HG02642 (cell line): ENCODE results near the gene SEMG2.

Experiments
- ATAC-seq: cut with Tn5 transposase; IDR thresholded peaks from one replicate; pipeline ENCODE4 v1.9.1; 2021; ENCODE audit warnings: mild to moderate bottlenecking; ENCODE audit not compliant: unreplicated experiment, poor library complexity

The SEMG2 gene, protein sequence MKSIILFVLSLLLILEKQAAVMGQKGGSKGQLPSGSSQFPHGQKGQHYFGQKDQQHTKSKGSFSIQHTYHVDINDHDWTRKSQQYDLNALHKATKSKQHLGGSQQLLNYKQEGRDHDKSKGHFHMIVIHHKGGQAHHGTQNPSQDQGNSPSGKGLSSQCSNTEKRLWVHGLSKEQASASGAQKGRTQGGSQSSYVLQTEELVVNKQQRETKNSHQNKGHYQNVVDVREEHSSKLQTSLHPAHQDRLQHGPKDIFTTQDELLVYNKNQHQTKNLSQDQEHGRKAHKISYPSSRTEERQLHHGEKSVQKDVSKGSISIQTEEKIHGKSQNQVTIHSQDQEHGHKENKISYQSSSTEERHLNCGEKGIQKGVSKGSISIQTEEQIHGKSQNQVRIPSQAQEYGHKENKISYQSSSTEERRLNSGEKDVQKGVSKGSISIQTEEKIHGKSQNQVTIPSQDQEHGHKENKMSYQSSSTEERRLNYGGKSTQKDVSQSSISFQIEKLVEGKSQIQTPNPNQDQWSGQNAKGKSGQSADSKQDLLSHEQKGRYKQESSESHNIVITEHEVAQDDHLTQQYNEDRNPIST

DNA sequence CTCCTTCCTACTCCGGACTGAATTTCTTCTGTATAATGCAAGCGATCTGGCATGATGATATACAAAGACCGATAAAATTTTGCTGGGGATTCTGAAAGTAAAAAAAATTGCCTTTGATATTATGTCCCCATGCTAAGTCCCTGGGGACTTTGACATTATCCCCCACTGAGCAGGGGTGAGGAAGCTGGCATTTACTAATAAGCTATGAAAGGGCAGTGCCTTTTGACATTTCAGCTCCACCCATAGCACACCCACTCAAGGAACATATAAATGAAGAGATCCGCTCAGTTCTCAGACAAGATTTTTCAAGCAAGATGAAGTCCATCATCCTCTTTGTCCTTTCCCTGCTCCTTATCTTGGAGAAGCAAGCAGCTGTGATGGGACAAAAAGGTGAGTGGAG is at the start of gene SEMG2:
Gene SEMG2 (plus strand): TSS at position 298 of the 400 bp plus-strand sequence. CDS start 17 bp downstream, at position 315.
- ATAC-seq: no peak

- no peak for ATAC-seq
Measured at GRCh38 chr20:45173522-45173921, 47.7 kb upstream of the SEMG2 start.

DNA sequence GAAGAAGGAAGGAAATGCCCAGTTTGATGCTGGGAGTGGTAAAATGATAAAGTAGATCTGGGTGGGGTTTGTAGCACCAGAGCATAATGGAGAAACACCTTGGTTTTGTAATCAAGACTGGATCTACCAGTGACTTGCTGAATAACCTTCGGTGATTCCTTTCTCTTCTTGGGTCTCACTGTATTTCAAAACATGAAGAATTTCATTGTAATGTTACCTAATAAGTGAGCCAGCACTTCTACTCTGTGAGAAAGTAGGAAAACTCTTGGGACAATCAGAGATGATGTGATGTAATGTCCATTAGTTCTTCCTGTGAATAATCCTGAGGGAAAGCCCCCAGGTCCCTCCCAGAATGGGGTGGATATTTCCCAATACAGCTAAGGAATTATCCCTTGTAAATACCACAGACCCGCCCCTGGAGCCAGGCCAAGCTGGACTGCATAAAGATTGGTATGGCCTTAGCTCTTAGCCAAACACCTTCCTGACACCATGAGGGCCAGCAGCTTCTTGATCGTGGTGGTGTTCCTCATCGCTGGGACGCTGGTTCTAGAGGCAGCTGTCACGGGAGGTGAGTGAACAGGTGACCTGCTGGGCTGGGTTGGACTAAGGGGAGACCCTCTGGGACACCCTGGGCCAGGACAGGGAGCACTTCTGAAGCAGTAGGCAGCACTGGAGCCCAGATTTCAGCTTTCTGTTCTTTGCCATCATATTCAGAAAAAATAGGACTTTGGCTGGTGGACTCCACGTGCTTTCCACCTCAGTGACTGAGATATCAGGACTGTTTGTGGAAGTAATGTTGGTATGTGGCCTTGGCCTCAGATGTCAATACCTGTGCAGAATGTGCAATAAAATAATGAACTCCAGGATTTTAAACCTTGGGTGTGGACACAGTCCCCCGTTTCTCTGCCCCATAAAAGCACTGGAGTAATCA is 46.5 kb upstream of the SEMG2 start, which contains the start of gene PI3:
Gene PI3 (plus strand): TSS at position 469 of the 931 bp plus-strand sequence. CDS start 21 bp downstream, at position 490.
- ATAC-seq: no peak

DNA sequence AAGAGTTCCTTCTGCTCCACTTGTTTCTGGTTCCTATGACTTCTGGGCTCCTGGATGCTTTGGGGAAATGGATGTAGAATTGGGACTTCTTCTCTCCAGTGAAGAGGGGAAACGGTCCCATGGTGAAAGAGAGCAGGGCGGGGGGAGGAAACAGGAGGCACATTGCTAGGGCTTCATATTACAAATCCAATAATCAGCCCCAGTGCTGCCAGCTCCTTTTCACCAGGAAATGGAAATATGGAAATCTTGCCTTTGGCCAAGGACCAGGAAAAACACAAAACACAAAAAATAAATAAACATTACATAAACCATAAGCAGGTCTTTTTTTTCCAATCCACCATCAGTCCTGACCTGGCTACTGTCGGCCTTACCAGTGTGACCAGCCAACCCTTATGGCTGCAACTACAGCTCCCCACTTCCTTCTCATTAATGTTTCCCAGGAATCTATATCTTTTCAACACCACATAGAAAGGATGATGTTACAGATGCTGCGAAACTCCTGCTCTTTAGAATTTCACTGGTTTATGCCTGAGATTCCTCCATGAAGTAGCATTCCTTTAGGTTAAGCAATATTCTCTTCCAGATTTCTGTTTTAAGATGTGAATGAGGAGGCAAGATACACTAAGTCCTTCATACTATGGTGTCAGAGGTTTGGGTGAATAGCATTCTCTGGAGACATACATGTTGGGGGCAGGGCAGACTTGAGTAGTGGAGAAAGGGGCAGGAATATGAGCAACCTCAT is 44.5 kb upstream of the SEMG2 start:
- ATAC-seq: no peak

- no peak for ATAC-seq
Measured at GRCh38 chr20:45179166-45179565, 42.0 kb upstream of the SEMG2 start.

DNA sequence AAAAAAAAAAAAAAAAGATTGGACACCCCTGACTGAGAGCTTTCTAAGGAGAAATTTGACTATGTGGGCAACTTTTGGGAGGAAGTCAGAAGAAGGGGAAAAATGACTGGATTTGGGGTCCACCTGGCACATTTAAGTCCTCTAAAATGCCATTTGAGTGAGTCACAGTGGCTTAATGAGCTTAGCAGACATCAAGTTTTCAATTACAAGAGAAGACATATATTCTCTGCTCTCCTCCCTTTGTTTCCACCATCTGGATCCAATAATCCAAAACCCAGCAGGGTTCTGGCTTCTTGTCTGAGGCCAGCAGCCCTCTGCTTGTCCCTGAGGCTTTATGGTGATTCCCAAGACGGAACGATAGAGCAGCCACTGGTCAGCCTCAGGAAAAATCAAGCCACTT is 39.5 kb upstream of the SEMG2 start:
- ATAC-seq: no peak

- no peak for ATAC-seq
Measured at GRCh38 chr20:45183084-45183483, 38.1 kb upstream of the SEMG2 start.

- no peak for ATAC-seq
Measured at GRCh38 chr20:45187693-45188092, 33.5 kb upstream of the SEMG2 start.

- no peak for ATAC-seq
Measured at GRCh38 chr20:45189067-45189609, 32.0 kb upstream of the SEMG2 start.

DNA sequence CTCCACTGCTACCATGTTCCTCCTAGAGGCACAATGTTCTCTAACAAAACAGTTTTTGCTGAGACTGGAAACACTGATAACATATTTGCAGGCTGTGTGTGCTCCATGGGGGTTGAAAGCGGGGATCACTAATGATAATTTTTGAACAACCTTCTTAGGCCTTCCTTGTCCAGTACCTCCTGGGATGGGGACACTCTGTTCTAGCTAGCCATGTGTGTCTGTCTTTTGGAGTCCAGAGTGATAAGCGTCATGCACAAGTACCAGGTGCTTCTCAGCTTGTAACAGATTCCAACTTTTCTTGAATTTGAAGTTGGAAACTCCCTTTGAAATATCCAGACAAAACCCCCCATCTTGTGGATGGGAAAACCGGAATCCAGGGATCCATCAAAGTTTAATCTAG is 31.3 kb upstream of the SEMG2 start:
- no peak for ATAC-seq

GRCh38 chr20:45191926-45192325 is 29.2 kb upstream of the SEMG2 start:
- ATAC-seq: no peak

GRCh38 chr20:45193331-45193730 is 27.8 kb upstream of the SEMG2 start:
- ATAC-seq: no peak

- ATAC-seq: no peak
Measured at GRCh38 chr20:45206725-45207124, 14.4 kb upstream of the SEMG2 start, which contains the start of gene SEMG1. SEMG1 (plus strand) TSS chr20:45207033; CDS start chr20:45207054, 21 bp downstream.

- no peak for ATAC-seq
Measured at GRCh38 chr20:45209924-45210323, 11.2 kb upstream of the SEMG2 start.

DNA sequence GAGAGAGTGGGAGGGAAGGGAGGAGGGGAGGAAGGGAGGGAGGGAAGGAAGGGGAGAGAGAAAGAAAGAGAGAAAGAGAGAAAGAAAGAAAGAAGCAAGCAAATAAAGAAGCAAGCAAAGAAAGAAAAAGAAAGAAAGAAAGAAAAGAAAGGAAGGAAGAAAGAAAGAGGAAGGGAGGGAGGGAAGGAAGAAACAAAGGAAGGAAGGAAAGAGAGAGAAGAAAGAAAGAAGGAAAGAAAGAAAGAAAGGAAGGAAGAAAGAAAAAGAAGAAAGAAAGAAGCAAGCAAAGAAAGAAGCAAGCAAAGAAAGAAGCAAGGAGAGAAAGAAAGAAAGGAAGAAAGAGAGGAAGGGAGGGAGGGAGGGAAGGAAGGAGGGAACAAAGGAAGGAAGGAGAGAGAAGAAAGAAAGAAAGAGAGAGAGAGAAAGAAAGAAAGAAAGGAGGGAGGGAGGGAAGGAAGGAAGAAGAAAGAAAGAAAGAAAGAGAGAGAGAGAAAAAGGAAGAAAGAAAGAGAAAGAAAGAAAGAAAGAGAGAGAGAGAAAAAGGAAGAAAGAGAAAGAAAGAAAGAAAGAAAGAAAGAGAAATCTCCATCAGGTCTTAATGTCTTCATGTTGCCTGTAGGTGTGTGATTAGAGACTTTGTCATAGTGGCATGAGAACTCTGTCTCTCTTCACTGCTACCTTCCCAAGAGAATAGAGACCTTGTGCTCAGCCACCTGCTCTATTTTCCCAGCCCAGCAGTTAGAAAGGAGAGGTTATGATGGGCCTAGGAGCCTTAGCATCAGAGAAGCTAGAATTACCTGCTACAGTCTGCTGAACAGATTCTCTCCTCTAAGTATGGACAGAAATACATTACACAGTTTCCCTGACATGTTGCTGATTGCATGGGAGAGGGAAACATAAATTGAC is 9.4 kb upstream of the SEMG2 start:
- ATAC-seq: no peak

GRCh38 chr20:45212836-45213235 is 8.3 kb upstream of the SEMG2 start:
- ATAC-seq: no peak

DNA sequence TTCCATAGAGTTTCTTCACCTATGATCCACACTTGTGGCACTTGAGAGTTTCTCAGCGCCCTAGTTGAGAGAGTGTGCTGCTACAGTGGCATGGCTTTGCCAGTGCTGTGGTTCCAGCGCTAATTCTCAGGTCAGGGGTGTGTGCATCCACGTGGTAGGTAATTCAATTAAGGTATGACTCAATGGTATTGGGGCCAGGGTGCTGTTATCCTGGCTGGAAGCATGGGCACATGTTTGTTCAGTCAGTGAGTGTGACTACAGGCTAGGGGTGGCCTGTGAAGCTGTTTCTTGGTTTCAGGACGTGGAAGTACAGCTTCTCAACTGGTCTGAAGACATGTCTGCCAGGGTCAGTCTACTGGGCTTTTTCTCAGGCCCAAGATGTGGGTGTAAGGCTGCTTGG is 3.0 kb upstream of the SEMG2 start:
- ATAC-seq: no peak

- no peak for ATAC-seq
Measured at GRCh38 chr20:45218636-45219035, 2.5 kb upstream of the SEMG2 start.

DNA sequence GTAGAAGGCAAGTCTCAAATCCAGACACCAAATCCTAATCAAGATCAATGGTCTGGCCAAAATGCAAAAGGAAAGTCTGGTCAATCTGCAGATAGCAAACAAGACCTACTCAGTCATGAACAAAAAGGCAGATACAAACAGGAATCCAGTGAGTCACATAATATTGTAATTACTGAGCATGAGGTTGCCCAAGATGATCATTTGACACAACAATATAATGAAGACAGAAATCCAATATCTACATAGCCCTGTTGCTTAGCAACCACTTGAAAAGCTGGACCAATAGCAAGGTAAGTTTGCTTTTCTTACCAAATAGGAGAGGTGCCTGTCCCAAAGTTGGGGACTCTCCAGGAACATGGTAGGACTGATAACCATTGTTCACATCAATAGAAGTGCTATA is 2.0 kb downstream of the SEMG2 start:
- no peak for ATAC-seq
